ENCODE data around the gene DFFA. TPM values are rescaled to one million over a fixed set of nuclear protein-coding genes. Genes with fewer than 3 reads are reported as not detected.
A peak's percentile ranks its signal among the peaks of the same experiment; 100 is the strongest.

Gene DFFA
- total RNA-seq, 1 experiment from 2014 or later = 94.1 TPM

GRCh38 chr1:10479296-10479695, 7.0 kb upstream of the DFFA start:
- Histone ChIP-seq H3K4me1 (ENCODE audit: insufficient read depth, low read length) (no peaks in the 10 kb centered on the region; the same call in 1 of the 2 replicates), H4K5ac (ENCODE audit: insufficient read length, low read depth, low read length) (no peak overlapping the region), H2BK120ac (ENCODE audit: low read depth, low read length, poor library complexity, severe bottlenecking) (no peak overlapping the region), H3K14ac (ENCODE audit: insufficient read depth, low read length) (no peak overlapping the region), H3K56ac (ENCODE audit: insufficient read length, low read depth, low read length) (no peak overlapping the region), H3K9me3 (ENCODE audit: control insufficient read depth, low read depth, low read length) (no peaks in the 10 kb centered on the region), H2BK20ac (ENCODE audit: low read depth, low read length, poor library complexity, severe bottlenecking) (no peak overlapping the region), H3K18ac (ENCODE audit: insufficient read length, low read depth, low read length) (no peak overlapping the region), H3K27ac (ENCODE audit: insufficient read length, low read depth, low read length) (no peak overlapping the region), H4K20me1 (ENCODE audit: control insufficient read depth, insufficient read depth, insufficient read length) (no peaks in the 10 kb centered on the region), H3K23me2 (ENCODE audit: insufficient read length, low read depth, low read length, poor library complexity, severe bottlenecking) (peaks cover 6% of the 10 kb centered on the region), H3K79me2 (ENCODE audit: insufficient read depth, low read length) (peaks cover 6% of the 10 kb centered on the region; the same call in 1 of the 2 replicates), H2BK15ac (ENCODE audit: low read depth, low read length) (no peak overlapping the region), H2BK5ac (ENCODE audit: insufficient read length, low read length) (no peak overlapping the region), H3T11ph (ENCODE audit: low read length) (no peak overlapping the region), H3K4ac (ENCODE audit: low read depth, low read length) (no peak overlapping the region), H3K4me2 (ENCODE audit: insufficient read depth, insufficient read length, low read length) (no peak overlapping the region), H3K79me1 (ENCODE audit: insufficient read depth, low read depth, low read length, poor library complexity, severe bottlenecking) (peaks cover 6% of the 10 kb centered on the region), H3K23ac (ENCODE audit: insufficient read length, low read depth, low read length) (no peak overlapping the region), H2AFZ (ENCODE audit: low read length) (no peak overlapping the region), H2AK5ac (ENCODE audit: insufficient read length, low read length) (no peak overlapping the region), H4K8ac (replicated peaks; ENCODE audit: insufficient read length, low read depth, low read length) (no peak overlapping the region), H4K91ac (ENCODE audit: insufficient read length, low read depth, low read length) (no peak overlapping the region), H3K9ac (ENCODE audit: extremely low read depth, insufficient read length, low read length) (no peak overlapping the region), H2BK12ac (ENCODE audit: insufficient read length, low read depth, low read length) (no peak overlapping the region), H3K27me3 (ENCODE audit: insufficient read depth, low read length) (no peaks in the 10 kb centered on the region)
- Mint-ChIP-seq H3K36me3 (ENCODE audit: insufficient read depth in 1 of 3, low read depth in 3 of 3) (peaks cover 0 to 5% (median 0%) of the 10 kb centered on the region in 3 experiments; a peak in 3 of 7 replicates), H3K27ac (0 out of 7 replicates have a peak overlapping the region, but pooled peaks of 1 of the 3 experiments have one; percentile 47), H3K9me3 (no peaks in the 10 kb centered on the region), H3K27me3 (ENCODE audit: low read depth) (no peaks in the 10 kb centered on the region), H3K4me1 (peaks cover 12% of the 10 kb centered on the region in 2 experiments), H3K4me3 (no peak overlapping the region)
- no peak for TF ChIP-seq CTCF (conservative IDR thresholded peaks at IDR 0.05)
- no peak for DNase-seq
- WGBS (ENCODE audit: extremely low coverage, insufficient read length, low lambda C conversion rate) = no CpG with 5 or more reads among the region's 8 CpGs
